PFSK-1 (cell line): ENCODE results near the gene KCNA2.
A peak's percentile ranks its signal among the peaks of the same experiment; 100 is the strongest.

Experiments
- FOXP2 ChIP-seq: optimal IDR thresholded peaks from 2 replicates; pipeline ENCODE3; 2011; ENCODE audit warnings: borderline replicate concordance, control low read depth, inconsistent platforms; ENCODE audit not compliant: insufficient read depth; ENCODE audit errors: extremely low read length, extremely low read depth
- POLR2AphosphoS5 ChIP-seq: IDR thresholded peaks from 2 replicates; pipeline ENCODE4 v1.6.1; 2012; ENCODE audit warnings: low read depth, mild to moderate bottlenecking, control low read depth, low read length, moderate library complexity
- SIN3A ChIP-seq: IDR thresholded peaks from 2 replicates; pipeline ENCODE4 v1.6.1; 2012; ENCODE audit warnings: mild to moderate bottlenecking, low read length, moderate library complexity, borderline replicate concordance; ENCODE audit not compliant: insufficient read depth
- TAF1 ChIP-seq: IDR thresholded peaks from 2 replicates; pipeline ENCODE4 v1.6.1; 2012; ENCODE audit warnings: low read length, control low read depth, borderline replicate concordance; ENCODE audit not compliant: insufficient read depth
- TF ChIP-seq, protein P1 (sequence below), 2 experiments: IDR thresholded peaks; 2 replicates each; pipeline versions ENCODE4 v1.6.1 to v1.8.0; 2011 to 2012; ENCODE audit warnings: low read depth in 2 of 2, low read length in 2 of 2, control low read depth in 1 of 2, inconsistent platforms in 1 of 2, mild to moderate bottlenecking in 1 of 2, moderate library complexity in 1 of 2; ENCODE audit not compliant: insufficient read depth in 1 of 2

The KCNA2 gene

DNA sequence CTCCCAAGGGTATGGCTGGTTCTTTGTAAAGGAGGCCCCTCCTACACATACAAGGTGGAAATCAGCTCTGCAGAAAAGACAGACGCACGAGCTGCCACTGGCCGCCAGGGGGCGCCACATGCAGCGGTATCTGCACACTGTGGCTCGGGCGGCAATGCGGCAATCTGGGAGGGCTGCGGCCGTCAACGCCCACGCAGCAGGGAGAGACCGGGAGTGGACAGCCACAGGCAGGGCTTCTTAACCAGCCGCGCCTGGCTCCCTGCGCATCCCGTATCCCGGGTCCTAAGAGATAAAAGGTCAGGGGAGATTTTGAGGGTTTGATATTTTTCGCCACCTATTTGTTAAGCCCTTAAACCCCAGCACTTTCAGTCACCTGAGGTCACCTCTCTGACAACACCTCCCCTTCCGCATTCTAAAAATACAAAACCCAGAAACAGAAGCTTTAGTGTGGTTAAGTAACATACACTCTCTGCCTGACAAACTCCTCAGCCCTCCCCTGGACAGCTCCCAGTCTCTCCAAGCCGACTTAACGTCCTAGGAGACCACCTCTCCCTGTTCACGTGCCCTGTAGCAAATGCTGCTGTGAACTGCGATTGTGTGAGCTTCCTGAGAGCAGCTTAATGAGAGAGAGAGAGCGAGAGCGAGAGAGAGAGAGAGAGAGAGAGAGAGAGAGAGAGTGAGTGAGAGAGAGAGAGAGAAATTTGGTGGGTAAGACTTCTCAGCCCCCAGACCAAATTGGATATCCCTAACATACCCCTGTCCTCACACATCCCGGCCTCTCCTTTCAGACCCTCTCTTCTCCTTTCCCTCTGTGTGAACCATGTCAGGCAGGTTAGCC lies 13.5 kb upstream of the KCNA2 start:
- TF ChIP-seq TAF1 (no peak), SIN3A (no peak), POLR2AphosphoS5 (no peak), FOXP2 (peak; percentile 46)
- TF ChIP-seq, protein P1, sequence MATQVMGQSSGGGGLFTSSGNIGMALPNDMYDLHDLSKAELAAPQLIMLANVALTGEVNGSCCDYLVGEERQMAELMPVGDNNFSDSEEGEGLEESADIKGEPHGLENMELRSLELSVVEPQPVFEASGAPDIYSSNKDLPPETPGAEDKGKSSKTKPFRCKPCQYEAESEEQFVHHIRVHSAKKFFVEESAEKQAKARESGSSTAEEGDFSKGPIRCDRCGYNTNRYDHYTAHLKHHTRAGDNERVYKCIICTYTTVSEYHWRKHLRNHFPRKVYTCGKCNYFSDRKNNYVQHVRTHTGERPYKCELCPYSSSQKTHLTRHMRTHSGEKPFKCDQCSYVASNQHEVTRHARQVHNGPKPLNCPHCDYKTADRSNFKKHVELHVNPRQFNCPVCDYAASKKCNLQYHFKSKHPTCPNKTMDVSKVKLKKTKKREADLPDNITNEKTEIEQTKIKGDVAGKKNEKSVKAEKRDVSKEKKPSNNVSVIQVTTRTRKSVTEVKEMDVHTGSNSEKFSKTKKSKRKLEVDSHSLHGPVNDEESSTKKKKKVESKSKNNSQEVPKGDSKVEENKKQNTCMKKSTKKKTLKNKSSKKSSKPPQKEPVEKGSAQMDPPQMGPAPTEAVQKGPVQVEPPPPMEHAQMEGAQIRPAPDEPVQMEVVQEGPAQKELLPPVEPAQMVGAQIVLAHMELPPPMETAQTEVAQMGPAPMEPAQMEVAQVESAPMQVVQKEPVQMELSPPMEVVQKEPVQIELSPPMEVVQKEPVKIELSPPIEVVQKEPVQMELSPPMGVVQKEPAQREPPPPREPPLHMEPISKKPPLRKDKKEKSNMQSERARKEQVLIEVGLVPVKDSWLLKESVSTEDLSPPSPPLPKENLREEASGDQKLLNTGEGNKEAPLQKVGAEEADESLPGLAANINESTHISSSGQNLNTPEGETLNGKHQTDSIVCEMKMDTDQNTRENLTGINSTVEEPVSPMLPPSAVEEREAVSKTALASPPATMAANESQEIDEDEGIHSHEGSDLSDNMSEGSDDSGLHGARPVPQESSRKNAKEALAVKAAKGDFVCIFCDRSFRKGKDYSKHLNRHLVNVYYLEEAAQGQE (IDR thresholded peaks at IDR 0.05; ENCODE audit: insufficient read depth in 1 of 2, low read depth in 2 of 2, low read length in 2 of 2): peak; percentile 4 to 39; a peak in 1 of 4 replicates

DNA sequence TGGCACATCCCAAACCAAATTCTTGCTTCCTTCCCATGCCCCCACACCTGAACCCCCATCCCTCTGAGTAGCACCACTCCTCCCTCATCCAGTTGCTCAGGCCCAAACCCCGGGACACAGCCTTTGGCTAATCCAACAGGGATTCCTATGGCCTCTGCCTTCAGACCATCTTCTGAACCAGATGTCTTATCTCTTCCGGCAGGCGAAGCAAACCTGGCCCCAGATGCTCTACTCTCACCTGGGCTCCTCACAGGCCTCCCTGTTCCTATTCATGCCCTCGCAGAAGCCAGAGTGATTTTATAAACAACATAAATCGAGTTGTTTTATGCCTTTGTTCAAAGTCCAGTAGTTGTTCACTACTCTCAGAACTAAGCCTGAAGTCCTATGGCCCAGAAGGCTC lies 12.5 kb upstream of the KCNA2 start:
- TF ChIP-seq FOXP2: no peak
- no peak for TF ChIP-seq TAF1
- no peak for TF ChIP-seq SIN3A
- no peak for TF ChIP-seq POLR2AphosphoS5
- TF ChIP-seq, protein P1 (IDR thresholded peaks at IDR 0.05; ENCODE audit: insufficient read depth in 1 of 2, low read depth in 2 of 2, low read length in 2 of 2): no peak

DNA sequence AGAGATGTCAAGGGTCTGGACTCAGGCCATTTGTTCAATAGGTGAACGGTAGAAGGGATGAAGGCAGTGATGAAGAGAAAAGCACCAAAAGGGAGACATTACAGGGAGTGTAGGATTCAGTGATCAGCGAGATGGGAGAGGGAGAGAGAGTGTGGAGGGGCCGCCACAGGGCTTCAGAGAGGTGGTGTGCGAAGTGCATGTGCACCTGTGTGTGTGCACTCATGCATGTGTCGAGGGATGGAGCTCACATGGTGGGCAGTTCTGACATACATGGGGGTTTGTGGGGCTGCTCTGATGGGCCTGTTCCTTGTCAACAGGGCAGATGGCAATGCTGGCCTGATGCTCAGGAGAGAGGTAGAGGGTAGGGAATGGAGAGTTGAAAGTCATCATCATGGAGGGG lies 11.4 kb upstream of the KCNA2 start:
- no peak for TF ChIP-seq TAF1

DNA sequence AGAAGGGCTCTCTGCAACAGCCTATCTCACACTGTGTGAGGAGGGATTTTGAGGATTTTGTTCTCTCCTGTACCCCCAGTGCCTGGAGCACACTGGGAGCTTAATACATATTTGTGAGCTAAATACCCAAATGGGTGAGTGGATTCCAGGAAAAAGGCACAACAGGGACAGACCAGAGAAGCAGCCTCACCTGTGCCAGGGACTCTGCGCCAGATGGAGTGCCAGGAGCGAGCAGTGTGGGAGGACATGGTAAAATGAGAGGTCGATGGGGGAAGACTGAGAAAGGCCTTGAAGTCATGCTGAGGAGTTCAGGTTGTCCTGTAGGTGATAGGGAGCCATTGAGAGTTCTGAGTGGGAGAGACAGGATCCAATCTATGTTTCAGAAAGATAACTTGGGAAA lies 11.0 kb upstream of the KCNA2 start:
- no peak for TF ChIP-seq FOXP2
- no peak for TF ChIP-seq SIN3A
- TF ChIP-seq POLR2AphosphoS5: no peak
- TF ChIP-seq, protein P1 (IDR thresholded peaks at IDR 0.05; ENCODE audit: insufficient read depth in 1 of 2, low read depth in 2 of 2, low read length in 2 of 2): no peak
- TF ChIP-seq TAF1: no peak

DNA sequence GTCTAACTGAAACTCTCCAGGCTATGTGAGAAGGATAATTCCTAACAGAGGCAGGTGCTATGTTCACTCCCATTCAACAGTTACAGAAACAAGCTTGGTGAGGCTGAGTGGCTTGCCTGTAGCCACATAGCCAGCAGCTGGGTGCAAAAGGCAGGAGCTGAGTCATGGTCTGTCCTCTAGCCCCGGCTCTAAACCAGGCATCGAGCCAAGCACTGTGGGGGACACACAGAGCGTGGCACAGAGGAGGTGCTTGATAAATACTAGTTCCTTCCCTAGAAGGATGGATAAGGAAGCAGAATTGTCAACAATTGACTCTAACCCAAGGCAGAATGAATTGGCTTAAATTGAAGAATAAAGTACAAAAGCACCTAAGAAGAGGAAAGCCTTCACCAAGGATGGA lies 10.4 kb upstream of the KCNA2 start:
- TF ChIP-seq FOXP2: no peak
- TF ChIP-seq TAF1: no peak
- no peak for TF ChIP-seq SIN3A

DNA sequence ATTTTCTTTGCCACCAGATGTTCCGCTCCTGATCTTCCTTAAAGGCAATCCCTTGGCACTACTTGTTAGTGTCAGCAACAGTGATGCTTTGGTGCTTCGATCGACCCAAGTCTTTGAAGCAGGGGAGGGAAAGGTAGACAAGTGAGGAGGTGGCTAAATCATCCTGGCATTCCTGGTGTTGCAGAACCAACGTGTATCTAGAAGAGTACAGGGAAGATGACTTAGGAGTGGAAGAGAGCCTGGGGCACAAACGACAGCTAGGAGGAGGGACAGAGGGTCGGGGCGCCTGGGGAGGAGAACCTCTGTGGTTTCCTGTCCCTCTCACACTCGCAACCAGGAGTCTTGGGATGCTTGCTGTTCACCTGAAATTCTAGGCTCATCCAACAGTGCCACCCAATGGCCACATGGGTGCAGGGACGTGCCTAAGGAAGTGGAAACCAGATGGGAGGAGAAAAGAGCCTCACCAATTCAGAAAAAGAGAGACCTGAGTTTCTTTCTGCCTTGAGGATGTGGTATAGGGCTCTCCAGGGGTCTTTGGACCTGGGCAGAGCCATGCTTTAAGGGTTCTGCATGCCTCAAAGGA lies 9.5 kb upstream of the KCNA2 start:
- TF ChIP-seq SIN3A: no peak
- TF ChIP-seq TAF1: no peak
- TF ChIP-seq FOXP2: no peak
- no peak for TF ChIP-seq POLR2AphosphoS5
- TF ChIP-seq, protein P1 (IDR thresholded peaks at IDR 0.05; ENCODE audit: insufficient read depth in 1 of 2, low read depth in 2 of 2, low read length in 2 of 2): no peak
